KOPT-K1 (cell line): ENCODE data around the gene YIPF1.
"Not testable (repeated sequence)": the region's sequence is repeated elsewhere in the genome, so short reads cannot be mapped to it uniquely, and the experiment has no call there.

ENCODE experiments used
- H3K27ac ChIP-seq: fragments of 200-600 bp; sonication (generic); 2 replicates; pipeline ENCODE4 v1.5.1; 2016; ENCODE audit warnings: antibody characterized with exemption, mild to moderate bottlenecking, low read depth, low read length; ENCODE audit not compliant: poor library complexity, severe bottlenecking
- H3K36me3 ChIP-seq: fragments of 200-600 bp; sonication (generic); 2 replicates; pipeline ENCODE4 v1.5.1; 2017; ENCODE audit warnings: antibody characterized with exemption, mild to moderate bottlenecking, low read length, moderate library complexity; ENCODE audit not compliant: insufficient read depth
- H3K9me3 ChIP-seq: fragments of 200-600 bp; sonication (generic); 2 replicates; pipeline ENCODE4 v1.5.1; 2017; ENCODE audit warnings: antibody characterized with exemption, low read length, mild to moderate bottlenecking; ENCODE audit not compliant: insufficient read depth, poor library complexity, severe bottlenecking

The YIPF1 gene

GRCh38 chr1:53878492-53879105, 11.0 kb downstream of the YIPF1 start:
- Histone ChIP-seq H3K27ac (no peak overlapping the region), H3K36me3 (peaks cover 36% of the 10 kb centered on the region), H3K9me3 (no peaks in the 10 kb centered on the region)

DNA sequence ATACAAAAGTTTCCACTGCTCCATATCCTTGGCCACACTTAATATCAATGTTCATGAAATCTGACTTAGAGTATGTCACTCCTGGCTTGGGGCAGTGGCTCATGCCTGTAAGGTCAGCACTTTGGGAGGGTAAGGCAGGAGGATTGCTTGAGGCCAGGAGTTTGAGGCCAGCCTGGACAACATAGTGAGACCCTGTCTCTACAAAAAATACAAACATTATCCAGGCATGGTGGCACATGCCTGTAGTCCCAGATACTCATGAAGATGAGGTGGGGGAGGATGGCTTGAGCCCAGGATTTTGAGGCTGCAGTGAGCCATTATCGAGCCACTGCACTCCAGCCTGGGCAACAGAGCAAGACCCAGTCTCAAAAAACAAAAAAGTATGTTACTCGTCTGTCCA, 14.4 kb downstream of the YIPF1 start:
- not testable (repeated sequence) for H3K27ac ChIP-seq, H3K9me3 ChIP-seq
- H3K36me3 ChIP-seq: peaks cover 42% of the 10 kb centered on the region

- H3K9me3 ChIP-seq: no peaks in the 10 kb centered on the region
- no peak overlapping the region for H3K27ac ChIP-seq
- peaks cover 38% of the 10 kb centered on the region for H3K36me3 ChIP-seq
Observed at GRCh38 chr1:53871773-53872484, 17.7 kb downstream of the YIPF1 start.

DNA sequence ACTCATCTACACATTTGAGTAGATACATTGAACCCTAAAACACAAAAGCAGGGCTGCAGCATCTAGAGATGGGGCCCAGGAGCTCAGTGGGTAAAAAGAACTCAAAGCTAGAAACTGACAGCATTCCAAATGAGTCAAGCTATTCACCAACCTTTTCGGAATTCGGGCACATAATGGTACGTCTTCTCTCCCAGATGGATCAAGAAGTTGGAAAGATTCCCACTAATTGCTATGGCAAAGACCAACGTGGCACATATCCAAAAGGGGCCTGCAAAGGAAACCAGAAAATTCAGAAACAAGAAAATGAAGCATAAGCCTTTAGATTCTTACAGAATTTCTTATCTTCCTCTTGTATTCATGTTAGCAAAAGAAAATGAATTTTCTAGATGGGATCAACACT, 18.4 kb downstream of the YIPF1 start:
- Histone ChIP-seq H3K36me3 (peaks cover 36% of the 10 kb centered on the region), H3K27ac (no peak overlapping the region), H3K9me3 (no peaks in the 10 kb centered on the region)

DNA sequence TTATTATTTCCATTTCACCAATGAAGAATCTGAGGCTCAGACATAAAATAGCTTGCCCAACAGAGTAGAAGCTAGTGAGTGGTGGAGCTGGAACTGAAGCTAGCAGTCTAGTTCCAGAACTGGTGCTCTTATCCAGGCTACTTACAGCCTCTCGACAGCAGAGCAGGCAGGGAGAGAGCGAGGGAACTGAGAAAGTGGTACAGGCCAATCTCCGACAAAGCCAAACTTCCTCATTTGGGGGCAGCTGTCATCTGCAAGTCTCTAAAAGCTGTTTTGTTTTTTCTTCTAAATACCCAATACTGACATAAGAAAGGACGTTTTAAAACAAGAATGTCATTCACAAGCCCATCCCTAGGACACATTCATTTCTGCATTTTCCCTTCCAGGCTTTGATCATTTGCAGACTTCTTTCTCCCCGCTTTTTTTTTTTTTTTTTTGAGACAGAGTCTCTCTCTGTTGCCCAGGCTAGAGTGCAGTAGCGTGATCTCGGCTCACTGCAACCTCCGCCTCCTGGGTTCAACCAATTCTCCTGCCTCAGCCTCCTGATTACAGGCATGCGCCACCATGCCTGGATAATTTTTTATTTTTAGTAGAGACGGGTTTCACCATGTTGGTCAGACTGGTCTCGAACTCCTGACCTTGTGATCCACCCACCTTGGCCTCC, 20.0 kb downstream of the YIPF1 start:
- no peak overlapping the region for H3K27ac ChIP-seq
- peaks cover 28% of the 10 kb centered on the region for H3K36me3 ChIP-seq
- H3K9me3 ChIP-seq: no peaks in the 10 kb centered on the region

DNA sequence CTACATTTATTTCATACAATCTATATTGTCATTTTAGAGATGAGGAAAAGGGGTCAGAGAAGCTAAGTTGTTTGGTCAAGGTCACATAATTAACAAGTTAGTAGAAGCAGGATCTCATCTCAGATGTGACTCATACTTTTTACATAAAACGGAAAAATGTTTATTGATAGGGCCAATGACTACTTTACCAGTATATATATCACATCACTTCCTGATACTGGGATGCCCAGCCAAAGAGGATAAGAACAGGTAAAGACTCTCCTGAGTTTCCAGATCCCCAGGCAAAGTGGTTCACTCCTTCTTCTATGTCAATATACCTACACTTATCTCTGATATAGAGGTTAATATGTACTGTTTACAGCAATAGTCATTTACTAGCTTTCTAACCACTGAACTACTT, 21.0 kb downstream of the YIPF1 start:
- peaks cover 28% of the 10 kb centered on the region for H3K36me3 ChIP-seq
- H3K27ac ChIP-seq: no peak overlapping the region
- H3K9me3 ChIP-seq: no peaks in the 10 kb centered on the region

DNA sequence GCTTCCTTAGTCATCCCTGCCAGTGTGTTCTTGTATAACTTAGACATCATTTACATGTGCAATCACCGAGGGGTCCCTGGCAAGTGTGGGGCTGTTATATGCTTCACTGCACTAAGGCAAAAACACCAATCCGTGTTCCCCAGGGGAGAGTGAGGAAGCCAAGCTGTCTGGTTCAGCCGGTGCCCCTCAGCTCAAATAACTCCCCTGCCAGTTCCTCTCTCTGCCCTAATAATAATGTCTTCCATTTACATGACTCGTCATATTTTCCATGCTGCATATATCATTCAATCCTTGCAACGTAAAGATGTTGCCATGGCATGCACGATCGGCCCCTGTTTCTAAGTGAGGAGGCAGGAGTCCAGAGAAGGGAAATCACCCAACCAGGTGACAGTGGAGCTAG, 27.1 kb downstream of the YIPF1 start:
- Histone ChIP-seq H3K9me3 (no peaks in the 10 kb centered on the region), H3K36me3 (peaks cover 21% of the 10 kb centered on the region; the same call in 1 of the 2 replicates), H3K27ac (no peak overlapping the region)

DNA sequence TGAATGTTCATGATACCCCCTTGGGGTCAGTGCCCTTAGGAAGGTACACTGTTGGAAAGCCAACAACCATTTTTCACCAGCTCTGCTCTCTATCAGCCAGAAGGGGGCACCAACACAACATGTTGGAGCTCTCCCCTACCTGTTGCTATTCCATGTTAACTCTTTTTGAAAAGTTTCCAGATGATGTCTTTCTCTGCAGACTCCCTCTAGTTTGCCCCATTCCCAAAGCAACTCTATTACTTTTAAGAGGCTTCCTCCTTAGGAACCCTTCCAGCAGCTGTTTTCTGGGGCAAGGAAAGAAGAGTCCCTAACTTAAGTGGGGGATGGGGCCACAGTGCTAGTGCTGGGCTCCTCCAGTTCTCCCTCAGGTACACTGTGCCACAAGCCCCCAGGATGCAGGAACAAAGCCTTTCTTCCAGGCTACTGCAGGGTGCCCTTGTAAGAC, 28.6 kb downstream of the YIPF1 start:
- H3K27ac ChIP-seq: no peak overlapping the region

DNA sequence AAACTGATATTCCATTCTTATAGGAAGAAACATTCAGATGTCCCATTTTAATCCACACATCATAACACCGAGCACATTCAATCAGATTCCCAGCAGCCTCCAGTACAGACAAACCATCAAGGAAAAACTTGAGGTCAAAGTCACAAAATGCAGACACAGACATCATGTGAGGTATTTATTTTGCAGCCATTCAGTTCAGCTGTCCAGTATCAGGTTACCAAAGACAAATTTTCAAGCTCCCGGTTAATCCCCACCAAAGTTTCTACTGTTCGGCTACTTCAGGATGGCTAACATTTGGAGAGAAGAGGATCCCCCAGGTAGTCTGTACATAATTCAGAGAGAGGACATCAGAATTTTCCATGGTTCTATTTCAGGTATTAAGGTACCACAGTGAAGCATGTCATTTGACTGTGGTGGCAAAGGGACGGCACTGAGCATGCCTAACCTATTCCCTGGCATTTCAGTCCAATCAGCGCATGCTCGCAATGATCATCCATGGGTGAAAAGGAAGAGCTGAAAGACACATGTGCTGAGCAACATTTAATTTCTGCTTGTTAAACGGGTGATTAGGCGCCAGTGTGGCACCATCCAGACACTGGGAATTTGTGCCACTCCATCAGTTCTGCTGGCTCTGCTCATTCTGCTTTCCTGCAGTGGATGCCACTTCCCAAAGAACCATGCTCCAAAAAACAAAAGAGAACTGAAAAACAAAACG, 37.9 kb downstream of the YIPF1 start:
- H3K27ac ChIP-seq: no peak overlapping the region
- peaks cover 28% of the 10 kb centered on the region; the same call in 1 of the 2 replicates for H3K36me3 ChIP-seq
- no peaks in the 10 kb centered on the region for H3K9me3 ChIP-seq

More for the DNA sequence above, 28.6 kb downstream of the YIPF1 start:
- Histone ChIP-seq H3K9me3 (no peaks in the 10 kb centered on the region), H3K36me3 (peaks cover 31% of the 10 kb centered on the region; the same call in 1 of the 2 replicates)

DNA sequence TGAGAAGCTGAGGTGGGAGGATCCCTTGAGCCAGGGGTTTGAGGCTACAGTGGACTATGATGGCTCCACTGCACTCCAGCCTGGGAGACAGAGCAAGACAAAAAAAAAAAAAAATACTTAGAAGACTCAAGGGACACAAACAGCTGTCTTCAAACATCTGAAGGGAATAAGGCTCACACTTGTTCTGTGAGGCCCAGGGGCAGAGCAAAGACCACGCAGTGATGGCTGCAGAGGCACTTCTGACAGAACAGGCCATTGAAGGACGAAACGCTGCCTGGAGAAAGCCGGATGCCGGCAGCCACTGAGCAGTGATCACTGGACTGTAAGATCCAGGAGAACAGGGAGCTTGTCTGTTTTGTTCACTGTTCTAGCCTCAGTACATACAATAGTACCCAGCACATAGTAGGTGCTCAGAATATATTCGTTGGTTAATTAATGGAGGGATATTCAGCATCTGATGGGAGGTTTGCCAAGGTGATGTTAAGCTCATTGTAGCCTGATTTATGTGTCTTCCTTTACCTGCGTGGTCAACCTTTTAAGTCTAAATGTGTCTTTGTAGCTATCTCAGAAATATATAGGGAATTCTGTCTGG, 39.4 kb downstream of the YIPF1 start:
- Histone ChIP-seq H3K36me3 (peaks cover 15% of the 10 kb centered on the region; the same call in 1 of the 2 replicates), H3K27ac (no peak overlapping the region), H3K9me3 (no peaks in the 10 kb centered on the region)

GRCh38 chr1:53847980-53848379, 41.6 kb downstream of the YIPF1 start:
- no peaks in the 10 kb centered on the region for H3K9me3 ChIP-seq
- H3K36me3 ChIP-seq: no peaks in the 10 kb centered on the region; the same call in 1 of the 2 replicates
- H3K27ac ChIP-seq: no peak overlapping the region

- no peaks in the 10 kb centered on the region for H3K36me3 ChIP-seq
- no peaks in the 10 kb centered on the region for H3K9me3 ChIP-seq
- H3K27ac ChIP-seq: no peak overlapping the region
Observed at GRCh38 chr1:53842347-53842746, 47.2 kb downstream of the YIPF1 start.

- peaks cover 20% of the 10 kb centered on the region for H3K36me3 ChIP-seq
- no peaks in the 10 kb centered on the region for H3K9me3 ChIP-seq
- H3K27ac ChIP-seq: peak overlapping the region; percentile 99
Observed at GRCh38 chr1:53838654-53838974, 51.0 kb downstream of the YIPF1 start.

DNA sequence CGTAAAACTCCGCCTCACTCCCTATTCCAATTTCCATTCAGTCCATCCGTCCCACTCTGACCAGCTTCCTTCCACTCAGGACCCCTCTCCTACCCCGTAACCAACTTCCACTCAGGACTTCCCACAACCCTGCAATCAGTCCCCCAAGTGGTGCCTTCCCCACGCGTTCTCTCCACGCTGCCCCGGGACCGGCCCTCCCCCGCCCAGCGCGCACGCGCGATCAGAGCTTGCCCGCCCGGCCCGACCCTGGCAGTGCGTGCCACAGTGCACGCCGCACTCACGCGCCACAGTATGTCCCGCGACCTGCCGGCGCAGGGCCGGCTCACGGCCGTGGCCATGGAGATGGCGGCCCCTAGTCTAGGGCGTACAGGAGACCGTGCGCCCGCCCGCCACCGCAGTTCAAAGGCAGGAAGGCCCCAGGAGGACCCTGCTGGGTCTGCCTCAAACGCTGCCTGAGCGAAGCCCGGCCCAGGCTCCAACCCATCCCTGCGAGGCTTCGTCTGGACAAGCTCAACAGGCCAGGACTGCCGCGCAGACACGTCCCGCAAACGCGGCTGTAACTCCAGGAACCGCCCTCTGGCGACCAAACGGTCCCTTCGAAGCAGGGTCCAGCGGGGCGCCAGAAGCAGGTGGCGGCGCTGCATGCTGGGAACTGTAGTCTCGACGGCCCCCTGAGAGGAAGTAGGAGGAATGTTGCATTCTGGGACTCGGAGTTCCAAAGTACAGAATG, 51.5 kb downstream of the YIPF1 start, which contains the start of gene NDC1:
Gene NDC1 (minus strand): TSS at position 373 of the 730 bp plus-strand sequence. CDS start 35 bp downstream, at position 338.
- H3K27ac ChIP-seq: peak within 1 kb of the TSS; percentile 99
- H3K36me3 ChIP-seq: peaks cover 24% of the 10 kb centered on the region
- H3K9me3 ChIP-seq: no peaks in the 10 kb centered on the region
